NT2/D1 (cell line): ENCODE measurements around the gene NPTX2.
A peak's percentile ranks its signal among the peaks of the same experiment; 100 is the strongest.

Source experiments
- DNase-seq: peaks from one replicate; pipeline ENCODE4 v3.0.0-alpha.2; 2011; ENCODE audit warnings: low read depth, low spot score
- H3K27me3 ChIP-seq: 2 replicates; pipeline ENCODE4 v1.6.0; 2011; ENCODE audit warnings: mild to moderate bottlenecking; ENCODE audit not compliant: insufficient read length, insufficient read depth
- H3K36me3 ChIP-seq: 2 replicates; pipeline ENCODE4 v1.6.1; 2011; ENCODE audit warnings: mild to moderate bottlenecking, low read length, mixed read lengths; ENCODE audit not compliant: insufficient read depth, insufficient read length
- H3K4me1 ChIP-seq: 2 replicates; pipeline ENCODE4 v1.5.1; 2011; ENCODE audit not compliant: insufficient read depth, insufficient read length
- H3K4me3 ChIP-seq: 2 replicates; pipeline ENCODE4 v1.5.1; 2011; ENCODE audit warnings: low read depth; ENCODE audit not compliant: insufficient read length
- H3K9ac ChIP-seq: 2 replicates; pipeline ENCODE4 v1.6.0; 2011; ENCODE audit warnings: low read depth; ENCODE audit not compliant: insufficient read length
- H3K9me3 ChIP-seq: 2 replicates; pipeline ENCODE4 v1.5.1; 2011; ENCODE audit warnings: mild to moderate bottlenecking, low read length; ENCODE audit not compliant: insufficient read depth
- SUZ12 ChIP-seq: IDR thresholded peaks from 2 replicates; pipeline ENCODE4 v1.6.1; 2011; ENCODE audit not compliant: insufficient read length, insufficient read depth; ENCODE audit errors: extremely low read depth
- YY1 ChIP-seq: IDR thresholded peaks from 2 replicates; pipeline ENCODE4 v1.6.1; 2011; ENCODE audit not compliant: insufficient read length, insufficient read depth
- ZNF274 ChIP-seq: IDR thresholded peaks from 2 replicates; pipeline ENCODE4 v1.6.1; 2011; ENCODE audit warnings: mild to moderate bottlenecking, low read depth, low read length

Gene NPTX2

DNA sequence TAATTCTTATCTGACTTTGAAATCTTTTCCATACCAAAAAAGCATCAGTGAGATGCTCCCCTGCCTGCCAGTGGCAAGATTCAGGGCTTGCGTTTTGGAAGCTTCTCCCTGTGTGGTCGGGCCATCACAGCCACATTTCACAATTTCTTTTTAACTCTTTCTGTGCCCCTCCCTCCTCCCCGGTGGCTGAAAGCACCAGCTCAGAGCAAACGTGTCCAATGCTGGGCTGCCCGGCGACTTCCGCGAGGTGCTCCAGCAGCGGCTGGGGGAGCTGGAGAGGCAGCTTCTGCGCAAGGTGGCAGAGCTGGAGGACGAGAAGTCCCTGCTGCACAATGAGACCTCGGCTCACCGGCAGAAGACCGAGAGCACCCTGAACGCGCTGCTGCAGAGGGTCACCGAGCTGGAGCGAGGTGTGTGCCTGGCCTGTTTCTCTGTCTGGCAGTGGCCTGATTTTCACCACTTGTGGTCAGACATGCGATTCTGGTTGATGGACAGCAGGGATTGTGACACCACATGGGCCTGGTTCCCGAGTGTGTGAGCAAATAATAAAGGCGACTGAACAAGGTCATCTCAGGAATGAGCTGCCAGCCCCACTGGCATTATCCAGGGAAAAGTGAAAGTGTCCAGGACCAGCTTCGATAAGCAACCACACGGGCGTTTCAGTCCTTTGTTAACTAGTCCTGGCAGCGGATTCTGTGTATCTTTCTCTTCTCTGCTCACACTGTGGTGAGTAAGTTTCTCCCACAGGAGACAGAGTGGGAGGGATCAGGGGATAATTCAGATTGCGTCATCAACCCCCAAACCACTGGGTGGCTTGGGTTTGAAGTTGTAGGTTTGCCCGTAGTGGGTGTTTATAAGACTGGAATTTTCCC lies 2.6 kb downstream of the NPTX2 start:
- no peak for DNase-seq
- TF ChIP-seq SUZ12: no peak
- no peak for TF ChIP-seq YY1
- no peak for TF ChIP-seq ZNF274
- Histone ChIP-seq H3K4me1 (peaks cover 13% of the 10 kb centered on the region), H3K27me3 (peaks cover 20% of the 10 kb centered on the region), H3K36me3 (peaks cover 44% of the 10 kb centered on the region), H3K9ac (peak overlapping the region; percentile 50), H3K4me3 (no peak overlapping the region), H3K9me3 (no peaks in the 10 kb centered on the region)

DNA sequence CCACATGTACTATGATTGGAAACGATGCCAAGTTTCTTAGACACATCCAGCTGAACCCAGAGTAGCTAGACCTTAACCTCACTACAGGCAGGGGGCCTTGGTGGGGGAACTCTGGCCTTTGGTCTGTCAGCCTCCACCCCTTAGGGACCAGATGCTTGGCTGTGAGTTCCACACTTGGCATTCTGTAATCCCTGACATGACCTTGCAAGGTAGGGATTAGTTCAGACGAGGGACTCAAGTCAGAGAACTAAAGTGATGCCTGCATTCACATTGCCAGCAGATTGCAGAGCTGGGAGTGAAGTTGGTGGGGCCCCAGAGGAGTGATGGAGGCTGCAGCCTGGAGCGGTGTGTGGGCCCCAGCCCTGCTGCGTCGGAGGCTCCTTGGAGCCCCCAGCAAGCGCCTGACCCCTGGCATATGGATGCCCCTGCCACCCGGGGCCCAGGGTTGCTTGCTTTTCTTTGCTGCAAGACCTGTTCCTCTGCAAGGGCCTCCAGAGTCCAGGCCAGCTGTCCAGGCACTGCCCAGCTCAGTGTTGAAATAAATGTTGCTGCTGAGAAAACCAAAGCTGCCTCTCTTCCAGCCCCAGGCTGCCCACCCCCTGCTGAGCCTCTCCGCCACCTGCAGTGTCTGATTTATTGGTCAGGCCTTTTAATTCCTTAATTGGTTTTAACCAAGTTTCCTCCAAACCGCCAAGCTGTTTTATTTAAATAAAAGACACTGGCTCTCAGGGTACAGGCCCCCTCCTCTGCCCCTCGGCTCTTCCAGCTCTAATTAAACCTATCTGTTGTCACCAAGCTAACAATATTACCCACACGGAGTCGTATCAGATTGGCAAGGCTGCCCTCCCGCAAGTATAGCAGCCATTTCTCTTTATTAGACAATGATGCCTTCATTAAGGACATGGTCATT lies 4.7 kb downstream of the NPTX2 start:
- no peak overlapping the region for H3K9ac ChIP-seq
- no peak overlapping the region for H3K4me3 ChIP-seq
- no peaks in the 10 kb centered on the region for H3K9me3 ChIP-seq
- TF ChIP-seq ZNF274 (no peak), YY1 (no peak), SUZ12 (no peak)
- H3K27me3 ChIP-seq: no peaks in the 10 kb centered on the region
- H3K36me3 ChIP-seq: peaks cover 64% of the 10 kb centered on the region
- peaks cover 15% of the 10 kb centered on the region for H3K4me1 ChIP-seq
- DNase-seq: no peak

DNA sequence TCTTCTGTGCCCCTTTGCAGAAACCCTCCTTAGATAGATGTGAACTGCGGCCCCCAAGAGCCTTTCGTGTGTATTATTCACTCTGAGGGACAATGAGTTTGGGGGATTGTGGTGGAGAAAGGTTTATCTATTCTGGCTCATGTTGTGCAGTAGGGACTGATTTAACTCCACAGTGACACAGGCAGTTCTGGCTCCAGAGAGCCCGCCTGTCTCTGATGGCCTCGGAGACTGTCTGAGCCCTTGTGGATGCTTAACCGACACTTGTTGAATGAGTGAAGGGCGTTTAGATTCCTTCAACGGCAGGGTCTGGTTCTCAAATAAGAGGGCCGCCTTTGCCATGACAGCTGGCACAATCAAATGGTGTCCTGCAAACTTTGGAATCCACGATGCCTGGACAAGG lies 5.8 kb downstream of the NPTX2 start:
- Histone ChIP-seq H3K9me3 (no peaks in the 10 kb centered on the region), H3K9ac (no peak overlapping the region), H3K4me1 (peaks cover 24% of the 10 kb centered on the region), H3K27me3 (no peaks in the 10 kb centered on the region), H3K4me3 (no peak overlapping the region), H3K36me3 (peaks cover 75% of the 10 kb centered on the region)
- DNase-seq: no peak
- TF ChIP-seq SUZ12: no peak
- TF ChIP-seq ZNF274: no peak
- no peak for TF ChIP-seq YY1

DNA sequence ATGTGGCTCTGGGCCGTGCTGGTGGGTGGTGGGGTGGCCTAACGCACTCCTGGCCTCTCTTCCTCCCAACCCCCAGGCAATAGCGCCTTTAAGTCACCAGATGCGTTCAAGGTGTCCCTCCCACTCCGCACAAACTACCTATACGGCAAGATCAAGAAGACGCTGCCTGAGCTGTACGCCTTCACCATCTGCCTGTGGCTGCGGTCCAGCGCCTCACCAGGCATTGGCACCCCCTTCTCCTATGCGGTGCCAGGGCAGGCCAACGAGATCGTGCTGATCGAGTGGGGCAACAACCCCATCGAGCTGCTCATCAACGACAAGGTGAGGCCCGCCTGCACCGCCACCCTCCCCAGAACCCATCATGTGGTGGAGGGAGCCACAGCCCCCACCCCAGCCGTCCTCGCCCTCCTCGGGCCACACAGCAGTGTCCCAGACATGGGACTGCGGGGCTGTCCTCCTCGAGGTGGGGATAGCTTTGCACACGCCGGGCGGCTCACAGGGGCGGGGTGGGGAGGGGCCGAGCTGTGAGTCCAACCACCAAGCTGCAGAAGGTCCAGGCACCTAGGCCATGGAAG lies 7.8 kb downstream of the NPTX2 start:
- TF ChIP-seq YY1: no peak
- TF ChIP-seq SUZ12: no peak
- no peak for TF ChIP-seq ZNF274
- Histone ChIP-seq H3K9ac (no peak overlapping the region), H3K9me3 (no peaks in the 10 kb centered on the region), H3K4me1 (peaks cover 28% of the 10 kb centered on the region), H3K36me3 (peaks cover 83% of the 10 kb centered on the region), H3K4me3 (no peak overlapping the region), H3K27me3 (no peaks in the 10 kb centered on the region)
- DNase-seq: no peak

DNA sequence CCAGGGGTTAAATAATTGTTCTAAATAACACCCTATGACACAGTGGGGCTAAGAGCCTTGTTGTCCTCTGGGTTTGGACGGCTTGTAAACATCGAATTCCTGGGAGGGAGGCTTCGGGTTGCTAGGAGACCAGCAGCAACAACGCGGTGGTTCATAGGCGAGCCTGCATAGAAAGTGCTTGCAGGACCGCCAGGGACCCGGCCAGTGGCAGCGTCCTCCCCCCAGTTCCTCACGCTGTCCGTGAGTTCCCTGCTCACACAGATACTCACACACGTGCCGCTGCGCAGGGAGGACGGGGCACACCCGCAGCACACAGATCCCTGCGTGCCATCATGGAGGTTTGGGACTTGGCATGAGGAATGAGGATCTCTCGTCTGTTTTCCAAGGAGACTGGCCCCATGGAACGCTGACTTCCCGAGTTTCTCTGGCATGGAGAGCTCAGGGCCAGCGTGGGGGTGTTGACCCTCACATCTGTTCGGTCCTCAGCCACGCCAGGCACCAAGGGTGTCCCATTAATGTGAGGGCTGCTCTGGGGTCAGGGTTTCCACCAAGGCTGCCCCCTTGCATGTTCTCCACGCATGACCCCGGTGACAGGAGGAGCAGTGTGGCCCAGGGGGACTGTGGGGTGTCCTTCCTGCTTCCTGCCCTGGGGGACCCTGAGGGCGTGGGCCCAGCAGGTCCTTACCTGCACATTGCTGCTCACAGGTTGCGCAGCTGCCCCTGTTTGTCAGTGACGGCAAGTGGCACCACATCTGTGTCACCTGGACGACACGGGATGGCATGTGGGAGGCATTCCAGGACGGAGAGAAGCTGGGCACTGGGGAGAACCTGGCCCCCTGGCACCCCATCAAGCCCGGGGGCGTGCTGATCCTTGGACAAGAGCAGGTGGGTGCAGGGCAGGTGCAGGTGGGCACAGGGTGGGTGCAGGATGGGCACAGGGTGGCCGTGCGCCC lies 9.7 kb downstream of the NPTX2 start:
- Histone ChIP-seq H3K4me1 (peaks cover 22% of the 10 kb centered on the region), H3K27me3 (no peaks in the 10 kb centered on the region), H3K9me3 (no peaks in the 10 kb centered on the region), H3K36me3 (peaks cover 66% of the 10 kb centered on the region), H3K9ac (no peak overlapping the region), H3K4me3 (no peak overlapping the region)
- no peak for DNase-seq
- no peak for TF ChIP-seq YY1
- TF ChIP-seq SUZ12: no peak
- TF ChIP-seq ZNF274: no peak

DNA sequence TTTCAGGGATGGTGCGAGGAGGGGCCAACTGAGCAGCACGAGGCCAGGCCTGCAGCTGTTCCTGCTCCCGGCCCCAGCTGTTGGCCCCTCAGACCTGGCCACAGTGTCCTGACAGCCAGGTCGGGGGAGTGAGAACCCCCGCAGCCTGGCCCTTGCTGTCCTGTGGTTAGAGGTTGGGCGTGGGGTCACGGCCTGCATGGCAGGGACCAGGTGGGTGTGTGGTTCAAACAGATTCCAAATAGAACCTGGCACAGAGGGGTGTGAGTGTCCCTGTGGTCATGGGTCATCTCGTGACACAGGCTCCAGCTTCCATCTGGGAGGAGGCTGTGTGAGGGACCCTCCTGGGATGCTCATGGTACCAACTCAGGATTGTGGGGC lies 10.3 kb downstream of the NPTX2 start:
- peaks cover 22% of the 10 kb centered on the region for H3K4me1 ChIP-seq
- no peaks in the 10 kb centered on the region for H3K27me3 ChIP-seq
- DNase-seq: no peak
- H3K4me3 ChIP-seq: no peak overlapping the region
- no peaks in the 10 kb centered on the region for H3K9me3 ChIP-seq
- peaks cover 59% of the 10 kb centered on the region for H3K36me3 ChIP-seq
- TF ChIP-seq YY1: no peak
- no peak for TF ChIP-seq ZNF274
- no peak for TF ChIP-seq SUZ12
- H3K9ac ChIP-seq: no peak overlapping the region
